Adrenal gland (tissue), 12 donors: ENCODE results near the gene FLACC1. TPM values are rescaled to one million over a fixed set of nuclear protein-coding genes. Genes with fewer than 3 reads are reported as not detected.

Experiments used
- DNase-seq, 7 donors: peaks; one replicate each; pipeline ENCODE4 v3.0.0-alpha.2; 2019 to 2020
- H3K27ac ChIP-seq, 5 donors: fragments of 200-600 bp; sonication (generic) in 4 of 5; 1 replicate in 3 of 5; 2 replicates in 2 of 5; pipeline versions ENCODE4 v1.5.1 to v1.8.0; 2016 to 2020; ENCODE audit warnings: mild to moderate bottlenecking in 1 of 5
- H3K27me3 ChIP-seq: fragments of 200-600 bp; 2 replicates; pipeline ENCODE4 v1.8.0; 2021
- H3K36me3 ChIP-seq, 2 donors: fragments of 200-600 bp; replicated peaks in 1 of 2; 1 replicate in 1 of 2; 2 replicates in 1 of 2; pipeline versions ENCODE4 v1.5.1 to v1.8.0; 2018 to 2022
- H3K4me1 ChIP-seq, 2 donors: fragments of 200-600 bp; replicated peaks in 1 of 2; 1 replicate in 1 of 2; 2 replicates in 1 of 2; pipeline versions ENCODE4 v1.5.1 to v1.8.0; 2018 to 2021
- H3K4me3 ChIP-seq, 4 donors: fragments of 200-600 bp; sonication (generic) in 3 of 4; one replicate each; pipeline ENCODE4 v1.5.1; 2016 to 2018
- H3K9me3 ChIP-seq, 3 donors: fragments of 200-600 bp; sonication (generic) in 1 of 3; replicated peaks in 1 of 3; 1 replicate in 2 of 3; 2 replicates in 1 of 3; pipeline versions ENCODE4 v1.5.1 to v1.8.0; 2016 to 2021
- CTCF ChIP-seq, 6 experiments: fragments of 450-650 bp in 4 of 6; fragments of 200-600 bp in 2 of 6; sonication (generic) in 1 of 6; IDR thresholded peaks; 1 replicate in 5 of 6; 2 replicates in 1 of 6; pipeline versions ENCODE4 v1.5.1 to v1.8.0; 2016 to 2021; ENCODE audit warnings: antibody characterized with exemption in 6 of 6, mild to moderate bottlenecking in 2 of 6, moderate library complexity in 1 of 6
- POLR2A ChIP-seq, 2 donors: fragments of 450-650 bp; IDR thresholded peaks; one replicate each; pipeline ENCODE4 v1.6.1; 2017; ENCODE audit warnings: antibody characterized with exemption in 2 of 2, mild to moderate bottlenecking in 2 of 2, moderate library complexity in 1 of 2
- WGBS, 4 donors: extraction: QIAGEN DNeasy Blood & Tissue Kit in 2 of 4; methylation state at CpG; one replicate each; pipeline versions ENCODE4 v1.1.5 to v1.1.7; 2013 to 2017; 5-methylcytosine and 5-hydroxymethylcytosine counted together
- intact Hi-C, 2 donors: fragments of 100-400 bp; cut with DNase I; formaldehyde crosslinking; loops; one replicate each; pipeline versions ENCODE4 v1.14.1 to v1.15.0; 2022 to 2023
- polyA plus RNA-seq, 3 donors: library from polyadenylated mRNA; stranded (reverse); fragments of 200-250 nt in 2 of 3; fragments of 350-450 nt in 1 of 3; fragmentation: Illumina TruSeq in 1 of 3; extraction: RNeasy Lipid Tissue Mini Kit (QIAGEN cat#74804) in 1 of 3; gene quantifications; one replicate each; pipeline ENCODE4 v1.2.3, GENCODE V29; 2013 to 2014
- total RNA-seq, 9 donors: library from RNA; depleted of rRNA in 4 of 9; stranded (reverse); fragments of >200 nt in 4 of 9; fragments of 120-200 nt in 1 of 9; fragmentation: NEBNext Ultra II Directional in 1 of 9; extraction: Animal tissue kit (Norgen Biotek cat#: 25700) in 1 of 9; gene quantifications; one replicate each; pipeline versions ENCODE4 v1.1.0 to v1.2.4, GENCODE V29; 2013 to 2023
- donor health status: healthy with polysubstance abuse.
- donor health status: Bipolar disorder and iron deficiency.
- donor health status: DM: yes; HTN: yes; CAD: no.
- donor health status: DM: no; HTN: no; CAD: no.
- donor health status: DM: no; HTN: no; CAD: no.
- donor health status: DM: yes; HTN: yes; CAD: no.

FLACC1 gene
- total and polyA plus RNA-seq, 12 donors, result 0.52 to 4.3 (median 1.9) TPM; not detected in 1

- no peak overlapping the region for H3K27ac ChIP-seq
- no peak overlapping the region for H3K4me3 ChIP-seq
- no peaks in the 10 kb centered on the region for H3K4me1 ChIP-seq
- TF ChIP-seq POLR2A (IDR thresholded peaks at IDR 0.05) (no peak), CTCF (IDR thresholded peaks at IDR 0.05) (no peak)
- H3K9me3 ChIP-seq, result no peaks in the 10 kb centered on the region
- H3K36me3 ChIP-seq, result peaks cover 0 to 22% of the 10 kb centered on the region in 2 donors
- intact Hi-C loops, result no loop called here
- H3K27me3 ChIP-seq, result no peaks in the 10 kb centered on the region
- no peak for DNase-seq
- 89 to 95% (median 92%) methylated on average over 9 of the region's 9 CpGs for WGBS, 4 donors
These were observed 86.7 kb downstream of the FLACC1 start for GRCh38 chr2:201270293-201271001.

- intact Hi-C loops, result loop anchor here in 1 of 2 donors (10.0 kb wide), 1 partner anchor 85 kb away; the partner anchor contains the start of gene FLACC1
- no peaks in the 10 kb centered on the region for H3K9me3 ChIP-seq
- H3K27me3 ChIP-seq, result no peaks in the 10 kb centered on the region
- no peaks in the 10 kb centered on the region for H3K4me1 ChIP-seq
- no peak overlapping the region for H3K27ac ChIP-seq
- TF ChIP-seq POLR2A (IDR thresholded peaks at IDR 0.05) (no peak), CTCF (IDR thresholded peaks at IDR 0.05) (no peak)
- H3K36me3 ChIP-seq, result peaks cover 0 to 22% of the 10 kb centered on the region in 2 donors
- H3K4me3 ChIP-seq, result no peak overlapping the region
- DNase-seq, result no peak
- 93 to 97% (median 96%) methylated on average over 2 of the region's 2 CpGs for WGBS, 4 donors
These were observed 87.4 kb downstream of the FLACC1 start for GRCh38 chr2:201269764-201270163.

GRCh38 chr2:201267278-201268030 is 89.7 kb downstream of the FLACC1 start:
- Histone ChIP-seq H3K4me1 (peaks cover 2 to 6% of the 10 kb centered on the region in 2 donors), H3K27me3 (no peaks in the 10 kb centered on the region), H3K4me3 (no peak overlapping the region), H3K36me3 (peaks cover 0 to 2% of the 10 kb centered on the region in 2 donors), H3K9me3 (no peaks in the 10 kb centered on the region), H3K27ac (no peak overlapping the region)
- DNase-seq, result no peak
- TF ChIP-seq POLR2A (IDR thresholded peaks at IDR 0.05) (no peak), CTCF (IDR thresholded peaks at IDR 0.05) (no peak)
- intact Hi-C loops, result loop anchor here in 1 of 2 donors (10.0 kb wide), 1 partner anchor 87 kb away; the partner anchor contains the start of gene FLACC1
- WGBS, 4 donors, result 92 to 95% (median 93%) methylated on average over 12 of the region's 12 CpGs

GRCh38 chr2:201266629-201267028 is 90.5 kb downstream of the FLACC1 start:
- Histone ChIP-seq H3K9me3 (no peaks in the 10 kb centered on the region), H3K27me3 (no peaks in the 10 kb centered on the region), H3K4me1 (peaks cover 6 to 9% of the 10 kb centered on the region in 2 donors), H3K4me3 (no peak overlapping the region), H3K27ac (no peak overlapping the region), H3K36me3 (no peaks in the 10 kb centered on the region)
- no peak for DNase-seq
- TF ChIP-seq CTCF (IDR thresholded peaks at IDR 0.05) (no peak), POLR2A (IDR thresholded peaks at IDR 0.05) (no peak)
- intact Hi-C loops, result loop anchor here in 1 of 2 donors (10.0 kb wide), 1 partner anchor 88 kb away; the partner anchor contains the start of gene FLACC1
- 88 to 92% (median 91%) methylated on average over 2 of the region's 2 CpGs for WGBS, 4 donors
